HG02981 (cell line): Measurements from ENCODE around the gene MAD1L1.
"Not testable (repeated sequence)": the region's sequence is repeated elsewhere in the genome, so short reads cannot be mapped to it uniquely, and the experiment has no call there.

ENCODE experiments used
- ATAC-seq: cut with Tn5 transposase; IDR thresholded peaks from one replicate; pipeline ENCODE4 v1.9.1; 2021; ENCODE audit warnings: mild to moderate bottlenecking, moderate library complexity; ENCODE audit not compliant: unreplicated experiment

The MAD1L1 gene

DNA sequence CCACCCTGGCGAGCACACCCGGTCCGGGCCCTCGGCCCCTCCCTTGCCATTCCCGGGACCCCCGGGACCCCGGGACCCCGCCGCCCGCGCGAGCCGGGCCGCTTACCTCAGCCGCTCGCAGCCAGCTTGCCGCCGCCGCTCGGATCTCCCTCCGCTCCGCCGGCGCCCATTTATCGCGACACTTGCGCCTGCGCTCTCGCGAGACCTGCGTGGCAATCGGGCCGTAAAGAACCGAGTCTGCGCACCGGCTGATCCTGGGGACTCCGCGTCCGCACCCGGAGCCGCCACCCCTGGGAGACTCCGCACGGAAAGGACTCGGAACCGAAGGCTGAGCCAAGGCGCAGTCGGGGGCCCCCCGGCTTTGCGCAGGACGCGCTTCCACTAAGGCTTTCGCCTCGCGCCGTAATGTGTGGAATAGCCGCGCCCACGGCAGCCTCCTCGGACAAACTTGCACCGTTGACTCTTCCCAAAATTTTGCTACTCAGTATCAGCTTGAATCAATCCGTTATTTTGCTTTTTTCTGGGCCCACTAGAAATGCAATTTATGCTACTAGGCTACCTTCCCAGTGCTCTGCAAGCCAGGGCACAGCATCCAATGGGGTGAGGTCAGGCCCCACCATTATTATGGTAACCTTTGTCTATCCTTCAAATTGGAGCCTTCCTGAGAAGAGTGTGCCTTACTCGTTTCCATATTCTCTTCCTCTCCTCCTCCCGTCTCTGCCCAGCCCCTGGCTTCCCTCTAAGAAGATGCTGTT, at the start of gene MAD1L1:
TSS of gene MAD1L1 (minus strand) at position 180 of the 755 bp plus-strand sequence. CDS start 2,812 bp downstream, outside the sequence.
- peak; percentile 67 for ATAC-seq

DNA sequence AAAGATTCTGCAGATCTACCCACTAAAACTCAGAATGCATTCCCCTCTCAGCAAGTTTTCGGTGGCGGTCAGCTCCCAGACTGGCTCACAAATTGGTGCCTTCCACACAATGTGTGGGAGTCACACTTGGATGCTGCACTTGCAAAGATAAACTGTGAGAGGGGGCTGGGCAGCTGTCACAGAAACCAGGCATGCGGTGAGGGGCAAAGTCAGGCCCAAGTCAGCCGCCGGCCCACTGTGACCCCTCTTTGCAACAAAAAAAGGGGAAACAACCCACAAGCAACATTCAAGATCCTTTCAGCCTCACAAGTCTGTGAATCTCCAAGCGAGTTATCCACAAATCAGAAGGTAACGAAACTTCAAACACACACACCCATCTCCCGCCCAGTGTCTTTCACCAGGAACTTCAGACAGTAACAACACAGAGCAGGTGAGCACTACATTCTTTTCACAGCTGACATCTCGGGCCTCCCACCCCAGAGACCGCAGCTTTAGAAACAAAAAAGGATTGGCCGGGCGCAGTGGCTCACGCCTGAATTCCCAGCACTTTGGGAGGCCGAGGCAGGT, 49.5 kb upstream of the MAD1L1 start:
- no peak for ATAC-seq

DNA sequence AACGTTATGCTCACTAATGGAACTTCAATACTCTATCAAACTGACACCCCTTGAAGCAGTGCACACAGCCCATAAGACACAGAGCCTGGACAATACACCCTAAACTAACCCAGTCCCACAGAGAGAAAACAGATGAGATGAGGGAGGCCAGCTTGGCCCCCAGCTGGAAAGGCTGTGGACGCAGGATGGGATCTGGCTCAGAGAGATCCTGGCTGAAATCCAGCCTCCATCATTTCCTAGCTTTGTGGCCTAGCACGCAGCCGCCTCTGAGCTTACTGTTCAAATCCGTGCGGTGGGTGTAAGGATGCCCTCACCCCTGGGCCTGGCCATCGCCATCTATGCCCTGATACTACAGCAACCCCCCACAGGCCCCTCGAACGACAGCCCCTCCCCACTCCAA, 48.8 kb upstream of the MAD1L1 start:
- ATAC-seq: no peak

DNA sequence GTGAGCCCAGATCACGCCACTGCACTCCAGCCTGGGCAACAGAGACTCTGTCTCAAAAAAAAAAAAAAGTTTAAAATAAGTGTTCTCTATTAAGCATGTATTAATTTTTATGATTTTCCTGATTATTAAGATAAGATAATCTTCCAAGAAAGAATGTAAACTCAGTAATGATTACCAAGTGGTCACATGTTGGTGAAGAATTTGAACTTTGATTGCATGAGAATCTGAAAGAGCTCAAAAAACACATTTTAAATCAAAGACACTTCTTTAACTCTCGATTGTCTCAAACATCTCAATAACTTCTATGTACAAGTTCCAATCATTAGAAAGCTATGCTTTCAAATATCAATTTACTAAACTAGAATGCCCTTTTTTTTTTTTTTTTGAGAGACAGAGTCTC, 47.7 kb upstream of the MAD1L1 start:
- no peak for ATAC-seq

DNA sequence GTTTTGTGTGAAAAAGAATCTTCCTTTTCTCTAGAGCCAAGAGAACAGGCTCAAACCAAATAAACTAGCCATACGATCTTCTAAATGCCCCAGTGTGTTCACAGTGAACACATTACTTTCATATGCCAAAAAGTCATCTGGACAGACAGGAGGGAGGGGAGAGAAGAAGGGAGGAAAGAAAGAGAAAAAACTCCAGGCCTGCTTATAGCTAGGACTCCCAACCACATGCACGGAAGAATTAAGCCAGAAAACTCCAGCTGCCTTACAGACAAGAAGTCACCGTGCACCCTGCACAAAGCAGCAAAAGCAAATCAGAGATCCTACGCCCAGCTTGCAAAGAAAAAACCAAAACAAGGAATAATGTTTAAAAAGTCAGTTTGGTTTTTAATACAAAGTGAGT, 47.2 kb upstream of the MAD1L1 start:
- no peak for ATAC-seq

DNA sequence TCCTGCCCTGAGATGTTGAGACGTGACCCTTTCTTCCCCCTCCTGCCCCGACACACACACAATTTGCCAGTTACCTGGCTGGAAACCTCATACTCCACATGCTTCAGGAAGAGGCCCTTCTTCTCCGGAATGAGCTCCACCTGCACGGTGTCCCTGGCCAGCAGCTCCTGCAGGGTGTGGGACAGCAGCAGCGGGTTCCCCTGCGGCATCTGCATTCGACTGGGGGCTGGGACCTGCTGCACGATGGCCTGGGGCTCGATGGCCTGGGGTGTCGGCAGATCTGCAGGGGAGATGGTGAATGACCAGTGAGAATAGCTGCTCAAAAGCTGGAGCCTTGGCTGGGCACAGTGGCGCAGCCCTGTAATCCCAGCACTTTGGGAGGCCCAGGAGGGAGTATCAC, 45.3 kb upstream of the MAD1L1 start:
- no peak for ATAC-seq

DNA sequence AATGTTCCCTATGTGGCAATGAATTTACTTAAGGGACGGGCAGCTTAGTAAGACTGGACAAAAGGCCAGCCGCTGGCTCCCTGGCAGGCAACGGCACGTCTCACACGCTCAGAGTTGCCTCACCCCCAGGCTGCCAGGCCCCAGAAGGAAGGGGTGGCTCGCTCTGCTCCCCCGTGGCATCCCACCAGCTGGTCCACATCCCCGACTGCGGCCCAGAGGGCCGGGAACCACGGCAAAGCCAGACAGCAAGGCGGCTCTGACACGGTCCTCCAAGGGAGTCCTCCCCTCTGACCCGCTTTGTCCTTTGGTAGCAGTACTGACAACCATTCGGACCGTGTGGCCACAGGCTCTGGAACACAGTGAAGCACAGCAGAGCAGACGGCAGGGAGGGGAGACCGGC, 43.4 kb upstream of the MAD1L1 start:
- ATAC-seq: no peak

DNA sequence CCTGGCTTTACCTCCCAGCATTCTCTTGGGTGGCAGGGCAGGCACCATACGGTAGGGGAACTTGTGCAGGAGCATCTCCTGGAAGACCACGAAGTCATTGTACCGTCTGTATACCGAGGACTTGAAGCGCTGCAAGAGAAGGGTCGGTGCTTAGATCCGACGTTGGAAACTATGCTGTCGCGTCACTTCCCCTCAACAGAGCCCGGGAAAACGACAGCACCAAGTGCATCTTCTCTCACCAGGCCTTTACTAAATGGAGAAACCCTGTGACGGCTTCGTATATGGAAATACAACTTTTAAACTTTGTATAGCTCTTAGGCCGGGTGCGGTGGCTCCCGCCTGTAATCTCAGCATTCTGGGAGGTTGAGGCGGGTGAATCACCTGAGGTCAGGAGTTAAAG, 42.4 kb upstream of the MAD1L1 start:
- ATAC-seq: no peak

DNA sequence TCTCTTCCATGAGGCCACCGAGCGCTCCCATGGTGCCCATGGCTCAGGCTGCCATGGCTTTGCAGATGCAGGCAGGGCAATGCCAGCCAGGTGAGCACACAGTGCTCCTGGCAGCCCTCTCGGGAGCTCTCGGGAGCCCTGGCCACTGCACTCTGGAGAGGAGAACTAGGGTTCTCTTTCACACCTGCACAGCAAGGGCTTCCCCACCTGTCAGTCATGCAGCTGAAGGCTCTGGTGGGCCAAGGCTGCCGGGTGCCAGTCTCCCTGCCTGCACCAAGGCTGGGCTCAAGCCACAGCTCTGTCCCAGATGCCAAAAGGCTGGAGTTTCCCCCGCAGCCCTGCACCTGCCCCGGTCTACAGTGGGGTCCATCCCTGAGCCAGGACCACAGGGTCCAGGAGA, 41.9 kb upstream of the MAD1L1 start:
- no peak for ATAC-seq

DNA sequence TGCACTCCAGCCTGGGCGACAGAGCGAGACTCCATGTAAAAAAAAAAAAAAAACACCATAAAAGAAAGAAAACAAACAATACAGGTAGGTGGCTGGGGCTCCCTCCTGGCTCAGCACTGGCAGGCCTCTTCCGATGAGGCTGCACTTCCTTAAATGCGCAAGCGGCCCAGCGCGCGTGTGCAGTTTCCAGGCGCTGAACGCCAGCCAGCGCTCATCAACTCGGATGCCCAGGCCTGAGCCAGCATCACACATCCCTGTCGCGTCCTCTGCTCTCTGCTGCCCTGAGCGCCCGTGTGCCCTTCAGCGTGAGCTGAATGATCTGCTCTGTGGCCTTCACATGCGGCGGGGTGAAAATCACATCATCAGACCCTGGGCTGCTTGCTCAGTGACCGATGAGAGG, 41.1 kb upstream of the MAD1L1 start:
- no peak for ATAC-seq

DNA sequence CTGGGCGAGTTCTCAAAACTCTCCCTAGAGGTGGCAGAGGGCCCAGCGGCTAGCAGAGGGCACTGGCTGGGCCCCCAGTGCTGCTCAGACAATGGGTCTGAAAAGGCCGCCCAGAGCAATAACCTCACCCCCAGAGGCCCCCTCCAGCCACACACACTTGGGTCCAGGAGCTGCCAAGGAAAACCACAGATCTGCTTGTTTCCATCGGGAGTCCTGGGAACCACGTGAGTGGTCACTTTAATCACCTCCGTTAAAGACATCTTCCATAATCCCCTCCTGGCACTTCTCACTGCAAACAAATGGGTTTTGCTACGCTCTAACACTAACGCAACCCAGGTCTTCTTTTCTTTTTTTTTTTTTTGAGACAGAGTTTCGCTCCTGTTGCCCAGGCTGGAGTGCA, 39.3 kb upstream of the MAD1L1 start:
- no peak for ATAC-seq

DNA sequence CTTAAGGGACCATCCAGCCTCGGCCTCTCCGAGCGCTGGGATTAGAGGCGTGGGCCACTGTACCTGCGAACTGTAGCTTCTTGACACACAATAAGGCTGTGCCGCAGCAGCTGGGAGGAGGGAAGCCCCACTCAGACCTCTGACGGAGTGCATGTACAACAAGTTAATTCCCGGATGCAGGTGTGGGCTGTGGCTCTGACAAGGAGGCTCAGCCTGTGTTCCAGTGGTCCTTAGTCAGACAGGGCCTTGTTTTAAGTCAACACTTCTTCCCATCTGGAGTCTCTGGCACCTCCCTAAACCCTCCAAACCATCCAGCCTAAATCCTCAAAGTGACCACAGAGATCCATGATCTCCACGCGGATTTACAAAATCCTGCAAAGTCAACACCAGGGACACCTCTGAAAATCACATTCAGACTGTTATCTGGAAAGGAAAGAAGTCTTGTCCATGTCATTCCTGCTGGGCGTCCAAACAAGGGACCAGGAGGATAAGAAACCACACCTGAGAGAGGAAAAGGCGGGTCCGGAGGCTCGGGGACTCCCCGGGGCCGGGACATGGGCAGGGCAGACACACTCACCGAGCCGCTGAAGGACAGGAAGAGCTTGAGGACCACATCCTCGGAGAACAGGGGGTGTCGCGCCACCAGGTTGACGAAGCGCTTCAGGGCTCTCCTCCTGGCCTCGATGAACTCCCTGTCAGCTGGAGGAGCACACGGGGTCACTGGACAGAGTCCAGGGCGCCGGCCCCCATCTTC, 38.7 kb upstream of the MAD1L1 start:
- ATAC-seq: no peak

DNA sequence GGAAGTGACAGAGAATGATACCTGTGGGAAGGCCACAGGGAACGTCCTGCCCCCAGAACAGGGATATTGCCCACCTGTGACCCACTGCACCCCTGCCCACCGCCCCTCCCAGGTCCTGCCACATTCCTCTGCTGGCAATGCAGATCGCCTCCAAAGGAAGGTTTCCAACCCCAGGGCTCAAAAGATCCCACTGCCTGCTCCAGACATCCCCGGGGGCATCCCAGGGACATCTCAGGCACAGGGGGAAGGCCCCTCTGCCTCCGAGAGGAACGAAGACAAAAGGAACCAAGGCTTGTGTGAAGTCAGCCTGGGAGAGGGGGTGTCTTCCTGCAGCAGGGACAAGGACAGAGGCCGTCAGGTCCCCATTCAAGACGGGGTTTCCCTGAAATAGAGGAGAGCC, 37.8 kb upstream of the MAD1L1 start:
- no peak for ATAC-seq

DNA sequence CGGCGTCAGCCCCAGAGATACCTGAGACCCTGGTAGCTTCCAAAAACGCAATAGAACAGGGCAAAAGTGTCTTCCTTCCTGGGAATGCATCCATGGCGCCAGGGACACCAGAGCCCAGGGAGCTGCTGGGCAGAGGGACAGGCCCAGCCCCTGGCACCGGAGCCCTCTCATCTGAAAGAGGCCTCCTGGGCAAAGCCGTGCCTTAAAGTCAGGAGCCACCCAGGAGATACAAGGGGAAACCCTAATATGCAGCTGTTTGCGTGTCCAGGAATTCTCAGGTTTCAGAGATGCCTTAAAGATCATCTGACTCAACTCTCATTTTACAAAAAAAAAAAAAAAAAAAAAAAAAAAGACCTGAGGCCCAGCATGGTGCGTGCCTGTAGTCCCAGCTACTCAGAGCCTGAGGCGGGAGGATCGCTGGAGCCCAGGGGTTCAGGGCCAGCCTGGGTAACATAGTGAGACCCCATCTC, 37.3 kb upstream of the MAD1L1 start:
- no peak for ATAC-seq

DNA sequence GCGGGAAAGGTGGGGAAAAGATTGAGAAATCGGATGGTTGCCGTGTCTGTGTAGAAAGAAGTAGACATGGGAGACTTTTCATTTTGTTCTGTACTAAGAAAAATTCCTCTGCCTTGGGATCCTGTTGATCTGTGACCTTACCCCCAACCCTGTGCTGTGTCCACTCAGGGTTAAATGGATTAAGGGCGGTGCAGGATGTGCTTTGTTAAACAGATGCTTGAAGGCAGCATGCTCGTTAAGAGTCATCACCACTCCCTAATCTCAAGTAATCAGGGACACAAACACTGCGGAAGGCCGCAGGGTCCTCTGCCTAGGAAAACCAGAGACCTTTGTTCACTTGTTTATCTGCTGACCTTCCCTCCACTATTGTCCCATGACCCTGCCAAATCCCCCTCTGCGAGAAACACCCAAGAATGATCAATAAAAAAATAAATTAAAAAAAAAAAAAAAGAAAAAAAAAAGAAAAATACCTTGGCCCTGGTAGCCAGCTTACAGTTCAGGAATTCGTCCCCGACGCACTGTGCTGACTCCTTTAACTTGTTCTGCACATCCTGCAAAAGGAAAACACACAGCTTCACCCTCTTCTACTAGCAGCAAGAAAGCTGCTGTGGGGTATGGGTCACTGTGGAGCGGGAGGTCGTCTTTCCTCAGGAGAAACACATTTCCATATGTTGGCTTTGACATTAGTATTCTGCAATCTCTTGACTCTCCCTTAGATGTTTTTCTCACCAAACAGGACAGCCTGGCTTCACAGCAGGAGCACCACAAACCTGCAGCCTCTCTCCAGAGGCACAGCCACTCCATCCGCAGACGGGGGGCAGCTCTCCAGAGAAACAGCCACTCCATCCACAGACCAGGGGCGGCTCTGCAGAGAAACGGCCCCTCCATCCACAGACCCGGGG, 36.6 kb upstream of the MAD1L1 start:
- not testable (repeated sequence) for ATAC-seq

DNA sequence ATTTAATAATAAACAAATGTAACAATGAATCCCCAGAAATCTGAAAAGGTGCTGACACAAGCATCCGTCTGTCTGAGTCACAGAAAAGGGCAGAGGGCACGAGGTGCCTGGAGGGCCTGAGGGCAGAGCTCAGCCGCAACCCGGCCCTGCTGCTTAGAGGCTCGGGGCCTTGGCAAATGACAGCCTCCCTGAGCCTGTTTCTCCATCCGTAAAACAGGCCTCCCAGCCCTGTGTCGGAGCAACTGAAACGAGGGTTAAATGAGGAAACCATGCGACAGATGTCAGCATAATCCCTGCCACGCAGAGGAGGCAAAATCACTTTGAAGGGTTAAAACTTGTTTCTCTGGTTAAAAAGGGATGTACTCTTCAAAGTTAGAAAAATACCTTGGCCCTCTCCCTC, 34.2 kb upstream of the MAD1L1 start:
- no peak for ATAC-seq

DNA sequence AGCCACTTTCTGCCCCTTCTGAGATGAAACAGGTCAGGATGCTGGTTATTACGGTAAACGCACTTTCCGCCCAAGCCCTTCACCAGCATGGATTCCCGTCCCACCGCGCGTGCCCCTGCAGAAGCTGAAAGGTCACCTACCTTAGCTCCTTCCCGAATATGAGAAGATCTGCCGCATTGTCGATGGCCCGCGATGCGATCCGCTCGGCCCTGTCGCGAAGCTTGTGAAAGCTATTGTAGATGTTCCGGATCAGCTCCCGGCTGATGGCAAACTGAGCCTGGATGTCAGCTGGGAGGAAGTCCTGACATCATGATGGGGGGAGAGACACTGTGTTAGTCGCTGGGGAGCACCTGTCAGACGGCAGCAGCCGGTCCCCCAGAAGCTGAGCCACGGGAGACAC, 31.4 kb upstream of the MAD1L1 start:
- no peak for ATAC-seq

DNA sequence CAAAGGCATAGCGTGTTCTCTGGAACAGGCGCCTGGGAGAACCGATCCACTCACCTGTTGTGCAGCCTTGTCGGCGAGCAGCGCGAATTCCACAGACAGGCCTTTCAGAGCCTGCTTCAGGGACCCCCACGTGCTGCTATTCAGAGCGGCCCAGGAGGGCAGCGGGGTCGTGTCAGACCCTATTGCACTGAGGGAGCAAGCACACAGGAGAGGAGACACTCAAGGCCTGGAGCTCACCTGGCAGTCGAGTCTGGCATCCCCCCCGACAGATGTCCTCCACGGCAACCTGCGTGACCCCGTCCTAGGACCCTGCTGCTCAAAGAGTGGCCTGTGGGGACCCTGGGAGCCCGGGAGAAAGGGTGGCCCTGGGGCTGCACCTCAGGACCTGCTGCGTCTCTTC, 30.4 kb upstream of the MAD1L1 start:
- ATAC-seq: no peak

DNA sequence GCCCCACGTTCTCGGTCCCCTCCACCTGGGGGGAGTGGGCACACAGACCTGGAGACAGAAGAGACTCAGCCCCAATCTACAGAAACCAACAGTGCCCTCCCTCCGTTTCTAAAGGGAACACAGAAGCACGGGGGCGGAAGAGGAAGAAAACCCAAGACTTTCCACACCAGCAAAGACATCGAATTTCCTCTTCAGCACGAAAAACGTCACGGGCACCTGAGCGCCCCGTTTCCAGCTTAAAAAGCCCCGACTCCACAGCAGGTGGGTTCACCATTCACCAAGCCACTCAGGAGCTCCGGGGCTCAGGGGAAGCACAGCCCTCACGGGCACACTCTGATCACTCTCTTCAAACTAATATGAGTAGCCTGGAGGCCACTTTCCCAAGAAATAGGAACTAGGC, 28.9 kb upstream of the MAD1L1 start:
- no peak for ATAC-seq

DNA sequence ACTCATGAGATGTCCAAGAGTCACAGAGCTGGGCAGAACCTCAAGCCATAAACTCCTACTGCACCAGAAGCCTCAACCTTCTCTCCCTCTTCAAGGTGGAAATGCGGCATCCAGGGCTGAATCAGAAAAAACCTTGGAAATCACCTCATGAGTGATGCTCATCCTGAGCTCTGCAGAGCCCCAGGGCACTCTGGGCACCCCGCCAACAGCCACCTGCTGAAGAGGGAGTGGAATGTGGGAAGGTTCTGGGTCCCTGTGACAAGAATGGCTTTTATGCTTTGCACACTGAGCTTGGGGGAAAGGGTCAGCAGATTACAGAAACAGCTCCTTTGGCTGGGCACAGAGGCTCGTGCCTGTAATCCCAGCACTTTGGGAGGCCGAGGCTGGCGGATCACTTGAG, 28.1 kb upstream of the MAD1L1 start:
- ATAC-seq: no peak

DNA sequence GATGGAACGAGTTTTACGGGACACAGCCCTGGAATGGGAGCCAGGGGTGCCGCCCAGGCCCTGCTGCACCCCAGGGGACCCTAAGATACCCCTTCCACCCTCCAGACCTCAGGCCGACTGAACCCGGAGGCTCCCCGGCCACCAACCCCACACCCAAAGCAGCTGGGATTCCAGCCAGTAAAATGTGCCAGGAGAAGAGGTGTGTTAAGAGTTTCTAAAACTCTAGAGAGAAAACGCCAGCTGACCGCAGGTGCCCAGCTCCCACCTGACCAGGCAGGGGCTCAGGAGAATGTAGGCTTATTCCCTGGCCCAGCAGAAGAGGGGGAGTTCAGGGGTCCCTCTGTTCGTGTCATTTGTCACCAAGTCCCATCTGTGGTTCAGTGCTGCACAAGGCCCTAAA, 26.7 kb upstream of the MAD1L1 start:
- no peak for ATAC-seq
